ENCODE measurements around the gene ZMYND19. TPM values are rescaled to one million over a fixed set of nuclear protein-coding genes. Genes with fewer than 3 reads are reported as not detected.

Gene ZMYND19
- total RNA-seq, 2 experiments from 2014 or later, result 45.9 to 46.5 TPM

GRCh38 chr9:137610944-137611343 lies 20.6 kb upstream of the ZMYND19 start:
- peaks cover 2% of the 10 kb centered on the region for H3K36me3 Mint-ChIP-seq (ENCODE audit: low read depth)
- ChIA-PET POLR2A (no interaction called here), CTCF (interaction anchor here (2.1 kb wide), 1 partner anchor 31 kb away, joined by 5 read pairs; no protein-coding TSS in a partner anchor)
- no peaks in the 10 kb centered on the region for H3K9me3 Mint-ChIP-seq
- intact Hi-C loops (cut with micrococcal nuclease), result no loop called here
- DNase-seq (no peak), ATAC-seq (no peak)
- H3K4me1 Mint-ChIP-seq (ENCODE audit: low read depth), result peaks cover 25% of the 10 kb centered on the region
- no peaks in the 10 kb centered on the region for H3K27me3 Mint-ChIP-seq
- no peak for TF ChIP-seq CTCF (IDR thresholded peaks at IDR 0.05)
- peak overlapping the region; percentile 57 for H3K27ac Mint-ChIP-seq
- H3K4me3 Mint-ChIP-seq, result no peak overlapping the region

- intact Hi-C loops (cut with micrococcal nuclease), result no loop called here
- peaks cover 34% of the 10 kb centered on the region for H3K4me1 Mint-ChIP-seq (ENCODE audit: low read depth)
- ATAC-seq (no peak), DNase-seq (no peak)
- no peaks in the 10 kb centered on the region for H3K36me3 Mint-ChIP-seq (ENCODE audit: low read depth)
- H3K4me3 Mint-ChIP-seq, result peak overlapping the region; percentile 80
- no peaks in the 10 kb centered on the region for H3K27me3 Mint-ChIP-seq
- no peaks in the 10 kb centered on the region for H3K9me3 Mint-ChIP-seq
- POLR2A ChIA-PET, result interaction anchor here (1.2 kb wide), 1 partner anchor 12 kb away, joined by 4 read pairs; the partner anchor contains the start of gene EHMT1
- CTCF ChIA-PET, result interaction anchor here (0.7 to 1.6 kb wide), 2 partner anchors 12 to 66 kb away, joined by 3 to 5 read pairs; partner anchors contain the start of gene EHMT1
- no peak for TF ChIP-seq CTCF (IDR thresholded peaks at IDR 0.05)
- H3K27ac Mint-ChIP-seq, result no peak overlapping the region
Observed at GRCh38 chr9:137607141-137607857, 17.0 kb upstream of the ZMYND19 start.

GRCh38 chr9:137606734-137607138 lies 16.4 kb upstream of the ZMYND19 start:
- no peak for ATAC-seq
- POLR2A ChIA-PET, result interaction anchor here (1.2 kb wide), 1 partner anchor 13 kb away, joined by 4 read pairs; the partner anchor contains the start of gene EHMT1

GRCh38 chr9:137606005-137606621 lies 15.8 kb upstream of the ZMYND19 start:
- Mint-ChIP-seq H3K9me3 (no peaks in the 10 kb centered on the region), H3K27me3 (no peaks in the 10 kb centered on the region), H3K4me3 (peak overlapping the region; percentile 80), H3K36me3 (ENCODE audit: low read depth) (no peaks in the 10 kb centered on the region), H3K4me1 (ENCODE audit: low read depth) (peaks cover 23% of the 10 kb centered on the region), H3K27ac (peak overlapping the region; percentile 15)
- POLR2A ChIA-PET, result no interaction called here
- TF ChIP-seq CTCF (IDR thresholded peaks at IDR 0.05), result no peak
- ATAC-seq (no peak), DNase-seq (no peak)
- CTCF ChIA-PET, result no interaction called here
- intact Hi-C loops (cut with micrococcal nuclease), result no loop called here

More at GRCh38 chr9:137606734-137607138, 16.4 kb upstream of the ZMYND19 start:
- DNase-seq, result no peak
- H3K27ac Mint-ChIP-seq, result peak overlapping the region; percentile 15
- H3K4me1 Mint-ChIP-seq (ENCODE audit: low read depth), result peaks cover 29% of the 10 kb centered on the region
- H3K4me3 Mint-ChIP-seq, result peak overlapping the region; percentile 80
- no peaks in the 10 kb centered on the region for H3K9me3 Mint-ChIP-seq
- CTCF ChIA-PET, result interaction anchor here (1.6 kb wide), 1 partner anchor 66 kb away, joined by 5 read pairs; no protein-coding TSS in a partner anchor
- intact Hi-C loops (cut with micrococcal nuclease), result no loop called here
- H3K27me3 Mint-ChIP-seq, result no peaks in the 10 kb centered on the region
- no peaks in the 10 kb centered on the region for H3K36me3 Mint-ChIP-seq (ENCODE audit: low read depth)
- no peak for TF ChIP-seq CTCF (IDR thresholded peaks at IDR 0.05)

Data from activated CD8-positive, alpha-beta T cell treated with anti-CD3 and anti-CD28 coated beads for 36 hours (primary cell).